ACHN (cell line): ENCODE data around the gene CDK2.
"Not testable (repeated sequence)": the region's sequence is repeated elsewhere in the genome, so short reads cannot be mapped to it uniquely, and the experiment has no call there.

Experiments used
- DNase-seq: peaks from one replicate; pipeline ENCODE4 v3.0.0-alpha.2; 2015
- in situ Hi-C: cut with HindIII; loops from 2 replicates; pipeline ENCODE4 v1.10.0; 2017; ENCODE audit warnings: low sequenced_read_pairs, low pct_ligation_motif_present, low pct_unique_long_range_greater_than_20kb

CDK2 gene

GRCh38 chr12:55972911-55973598, 6.4 kb downstream of the CDK2 start:
- in situ Hi-C loops = no loop called here
- DNase-seq = no peak

DNA sequence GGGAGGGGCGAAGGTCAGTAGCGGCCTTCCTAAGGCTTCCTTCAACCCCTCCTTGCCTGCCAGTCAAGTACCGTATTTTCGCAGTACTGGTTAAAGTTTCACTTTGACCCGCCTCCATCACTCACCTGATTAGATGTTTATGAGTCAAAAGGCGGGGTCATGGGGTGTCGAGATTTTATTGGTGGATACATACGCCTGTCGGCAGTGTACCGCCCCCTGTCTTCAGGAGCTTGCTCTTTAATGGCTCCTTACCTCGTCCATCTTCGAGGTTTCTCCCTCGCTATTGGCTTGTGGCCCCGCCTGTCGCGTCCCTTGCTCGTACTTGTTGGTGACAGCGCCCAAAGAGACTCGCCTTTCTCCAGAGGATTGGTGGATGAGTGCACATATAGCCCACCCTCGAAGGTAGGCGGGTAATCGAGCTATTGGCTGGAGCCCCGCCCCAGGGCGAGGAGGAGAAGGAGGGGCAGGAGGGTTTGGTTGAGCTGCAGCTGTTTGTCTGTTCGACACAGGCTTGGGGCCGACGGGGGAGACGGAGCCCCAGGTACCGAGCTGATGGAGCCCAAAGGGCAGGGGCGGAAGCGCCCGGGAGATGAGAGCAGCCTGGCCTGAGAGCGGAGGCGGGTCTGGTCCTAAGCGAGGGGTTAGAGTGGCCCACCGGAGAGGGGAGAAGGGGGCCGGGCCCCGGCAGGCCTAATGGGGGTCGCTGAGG, 7.1 kb downstream of the CDK2 start, which contains the start of gene RAB5B:
TSS of gene RAB5B (plus strand) at position 480 of the 709 bp plus-strand sequence. CDS start 12,883 bp downstream, outside the sequence.
- in situ Hi-C loops = no loop called here

GRCh38 chr12:55974308-55974730, 7.7 kb downstream of the CDK2 start:
- peak; percentile 76 for DNase-seq
- in situ Hi-C loops = no loop called here

More for the DNA sequence above, 7.1 kb downstream of the CDK2 start, which contains the start of gene RAB5B:
- DNase-seq = peak; percentile 100

GRCh38 chr12:55978393-55978792, 11.8 kb downstream of the CDK2 start:
- in situ Hi-C loops = no loop called here
- no peak for DNase-seq

DNA sequence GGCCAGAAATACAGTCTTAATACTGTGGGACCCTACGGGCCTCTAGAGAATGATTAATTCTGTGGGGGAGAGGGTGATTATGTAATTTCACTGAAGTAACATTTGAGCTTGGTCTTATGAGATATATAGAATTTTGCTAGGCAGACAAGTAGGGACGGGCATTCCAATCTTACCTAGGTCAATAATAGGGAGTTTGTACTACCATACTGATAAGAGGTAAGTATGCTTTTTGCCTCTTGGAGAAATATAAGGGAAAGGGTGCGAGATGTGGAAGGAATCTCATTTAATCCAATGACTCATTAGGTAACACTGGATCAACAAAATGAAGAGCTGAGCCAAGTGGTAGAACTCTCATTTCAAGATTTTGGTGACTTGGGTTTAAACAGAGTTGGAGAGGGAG, 12.4 kb downstream of the CDK2 start:
- DNase-seq = no peak
- in situ Hi-C loops = no loop called here

DNA sequence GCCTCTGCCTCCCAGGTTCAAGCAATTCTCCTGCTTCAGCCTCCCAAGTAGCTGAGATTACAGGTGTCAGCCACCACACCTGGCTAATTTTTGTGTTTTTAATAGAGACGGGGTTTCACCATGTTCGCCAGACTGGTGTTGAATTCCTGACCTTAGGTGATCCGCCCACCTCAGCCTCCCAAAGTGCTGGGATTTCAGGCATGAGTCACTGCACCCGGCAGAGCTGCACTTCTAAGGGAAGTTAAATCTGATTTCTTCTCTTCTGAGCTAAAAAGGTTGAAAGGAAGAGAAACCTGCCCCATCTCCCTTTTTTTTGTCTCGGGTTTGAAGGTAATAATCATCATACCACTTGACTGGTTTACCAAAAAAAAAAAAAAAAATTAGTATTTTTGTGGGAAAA, 15.3 kb downstream of the CDK2 start:
- DNase-seq, in situ Hi-C loops: not testable (repeated sequence)

- in situ Hi-C loops = no loop called here
- DNase-seq = no peak
Measured at GRCh38 chr12:55982319-55982936, 15.8 kb downstream of the CDK2 start.

- no peak for DNase-seq
- in situ Hi-C loops = no loop called here
Measured at GRCh38 chr12:55983232-55983842, 16.7 kb downstream of the CDK2 start.

DNA sequence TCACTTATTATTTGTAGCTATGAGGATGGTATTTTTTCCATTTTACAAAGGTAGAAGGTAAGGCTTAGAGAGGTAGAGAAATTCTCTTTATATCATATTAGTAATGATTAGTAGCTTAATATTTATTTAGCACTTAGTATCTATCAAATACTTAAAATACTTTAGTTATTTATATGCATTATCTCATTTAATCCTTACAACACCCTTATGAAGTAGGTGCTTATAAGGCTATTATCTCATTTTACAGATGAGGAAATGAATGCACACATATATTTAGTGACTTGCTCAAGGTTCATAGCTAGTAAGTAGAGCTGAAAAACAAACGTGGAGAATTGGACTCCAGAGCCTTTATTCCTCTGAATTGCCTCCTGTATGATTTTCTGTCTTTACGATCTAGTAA, 18.2 kb downstream of the CDK2 start:
- DNase-seq = no peak
- in situ Hi-C loops = no loop called here

GRCh38 chr12:55985341-55985740, 18.7 kb downstream of the CDK2 start:
- in situ Hi-C loops = no loop called here
- no peak for DNase-seq

DNA sequence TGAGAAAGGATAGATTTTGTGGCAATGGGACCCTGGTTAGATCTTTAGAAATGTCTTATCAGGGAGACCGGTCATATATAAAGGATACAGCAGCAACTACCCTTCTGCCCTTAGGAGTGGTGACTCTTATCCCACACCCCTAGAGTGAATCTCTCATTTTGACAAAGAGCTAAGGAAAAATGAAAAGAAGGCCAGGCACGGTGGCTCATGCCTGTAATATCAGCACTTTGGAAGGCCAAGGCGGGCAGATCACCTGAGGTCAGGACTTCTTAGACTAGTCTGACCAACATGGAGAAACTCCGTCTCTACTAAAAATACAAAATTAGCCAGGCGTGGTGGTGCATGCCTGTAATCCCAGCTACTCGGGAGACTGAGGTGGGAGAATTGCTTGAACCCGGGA, 19.3 kb downstream of the CDK2 start:
- in situ Hi-C loops, DNase-seq: not testable (repeated sequence)

- in situ Hi-C loops = no loop called here
- DNase-seq = no peak
Measured at GRCh38 chr12:55991110-55991509, 24.5 kb downstream of the CDK2 start.

- no peak for DNase-seq
- in situ Hi-C loops = no loop called here
Measured at GRCh38 chr12:55993230-55993853, 26.7 kb downstream of the CDK2 start.

DNA sequence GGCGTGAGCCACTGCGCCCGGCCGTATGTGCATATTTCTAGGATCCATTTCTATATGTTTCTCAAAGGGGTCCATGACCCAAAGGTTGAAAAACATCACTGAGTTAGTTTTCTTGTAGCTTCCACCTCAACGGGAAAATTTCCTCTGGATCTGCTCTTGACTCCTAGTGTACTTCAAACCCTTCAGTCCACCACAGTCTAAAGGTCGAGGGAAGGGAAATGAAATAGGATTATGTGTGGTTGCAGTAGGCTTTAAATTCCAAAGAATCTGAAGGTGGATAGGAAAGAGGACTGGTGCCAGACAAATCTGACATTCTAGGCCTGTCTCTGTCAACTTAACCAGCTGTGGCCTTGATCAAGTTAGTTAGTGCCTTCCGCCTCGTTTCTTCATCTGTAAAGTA, 28.7 kb downstream of the CDK2 start:
- in situ Hi-C loops = no loop called here

GRCh38 chr12:55996201-55996714, 29.6 kb downstream of the CDK2 start:
- peak; percentile 81 for DNase-seq
- in situ Hi-C loops = no loop called here

More for the DNA sequence above, 28.7 kb downstream of the CDK2 start:
- no peak for DNase-seq

DNA sequence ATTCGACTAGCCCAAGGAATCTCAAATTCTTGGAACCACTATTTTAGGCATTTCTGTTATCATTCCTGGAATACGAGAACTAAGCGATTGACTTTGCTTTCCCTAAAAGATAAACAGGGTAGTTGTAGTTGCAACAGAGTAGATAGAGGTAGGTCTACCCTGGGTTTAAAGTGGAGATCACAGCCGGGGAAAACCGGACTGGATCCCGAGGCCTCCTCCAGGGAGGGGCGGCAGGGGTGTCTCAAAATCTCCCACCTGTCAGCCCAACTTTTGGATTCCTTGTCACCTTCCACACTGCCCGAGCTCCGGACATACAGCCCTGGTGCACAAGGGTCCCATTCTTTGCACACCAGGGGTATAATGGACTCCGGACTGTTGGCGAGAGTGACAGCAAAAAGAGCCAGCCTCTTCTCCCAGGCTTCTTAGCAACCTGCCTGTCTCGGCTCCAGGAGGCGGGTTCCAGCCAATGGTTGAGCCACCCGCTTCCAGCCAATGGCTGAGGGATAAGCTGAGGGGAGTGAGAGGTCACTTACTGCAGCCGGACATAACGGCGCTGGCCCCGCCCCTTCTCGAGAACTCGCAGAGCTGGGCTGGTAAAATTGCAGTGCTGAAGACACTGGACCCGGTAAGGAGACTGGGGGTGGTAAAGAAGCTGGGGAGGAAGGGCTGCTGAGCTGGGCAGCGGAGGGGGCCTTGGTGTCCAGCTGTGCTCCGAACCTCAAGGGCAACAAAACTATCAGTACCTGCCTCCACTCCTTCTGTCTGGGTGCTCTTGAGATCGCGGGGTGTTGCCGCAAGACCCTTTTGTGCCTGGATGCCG, 30.3 kb downstream of the CDK2 start, which contains the start of gene SUOX:
TSS of gene SUOX (plus strand) at position 562 of the 820 bp plus-strand sequence. CDS start 4,946 bp downstream, outside the sequence.
- peak; percentile 100 for DNase-seq
- in situ Hi-C loops = no loop called here

DNA sequence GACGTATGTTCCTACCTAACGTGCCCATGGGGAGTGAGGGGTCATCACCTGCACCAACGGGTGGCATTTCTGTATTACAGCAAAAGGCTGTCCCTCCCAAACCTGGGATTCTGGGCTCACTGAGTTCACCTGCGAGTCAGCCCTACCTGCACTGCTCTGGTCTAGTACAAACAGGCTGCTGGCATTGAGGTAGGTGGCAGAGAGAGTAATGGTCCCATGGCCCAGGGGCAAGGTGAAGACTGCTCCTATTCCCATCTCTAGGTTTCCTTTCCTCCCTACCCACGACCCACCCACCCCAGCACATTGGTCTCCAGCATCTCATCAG, 30.9 kb downstream of the CDK2 start:
- in situ Hi-C loops = no loop called here
- no peak for DNase-seq

DNA sequence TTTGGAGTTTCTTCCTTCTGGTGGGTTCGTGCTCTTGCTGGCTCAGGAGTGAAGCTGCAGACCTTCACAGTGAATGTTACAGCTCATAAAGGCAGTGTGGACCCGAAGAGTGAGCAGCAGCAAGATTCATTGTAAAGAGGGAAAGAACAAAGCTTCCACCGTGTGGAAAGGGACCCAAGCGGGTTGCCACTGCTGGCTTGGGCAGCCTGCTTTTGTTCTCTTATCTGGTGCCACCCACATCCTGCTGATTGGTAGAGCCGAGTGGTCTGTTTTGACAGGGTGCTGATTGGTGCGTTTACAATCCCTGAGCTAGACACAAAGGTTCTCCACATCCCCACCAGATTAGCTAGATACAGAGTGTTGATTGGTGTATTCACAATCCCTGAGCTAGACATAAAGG, 32.9 kb downstream of the CDK2 start:
- in situ Hi-C loops, DNase-seq: not testable (repeated sequence)
